Measurements from ENCODE around the gene KBTBD4. TPM values are rescaled to one million over a fixed set of nuclear protein-coding genes. Genes with fewer than 3 reads are reported as not detected.

Gene KBTBD4
- total and polyA plus RNA-seq, 4 donors: 5.6 to 12.0 (median 8.6) TPM

DNA sequence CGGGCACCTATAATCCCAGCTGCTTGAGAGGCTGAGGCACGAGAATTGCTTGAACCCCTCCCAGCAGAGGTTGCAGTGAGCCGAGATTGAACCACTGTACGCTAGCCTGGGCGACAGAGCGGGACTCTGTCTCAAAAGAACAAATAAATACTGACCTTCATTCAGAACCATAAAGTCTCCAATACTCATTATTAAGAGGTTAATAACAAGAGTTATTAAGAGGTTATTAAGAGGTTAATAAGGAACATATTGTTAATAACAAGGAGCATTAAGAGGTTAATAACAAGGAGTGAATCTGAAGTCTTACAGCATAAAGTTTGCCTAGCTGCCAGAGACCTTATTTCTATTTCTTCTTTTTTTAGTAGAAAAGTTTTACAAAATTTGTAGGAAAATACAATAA is 33.5 kb downstream of the KBTBD4 start:
- WGBS: 95% methylated on average over 6 of the region's 6 CpGs
- H3K36me3 ChIP-seq (ENCODE audit: control insufficient read depth in 4 of 4, insufficient read depth in 3 of 4, low read depth in 1 of 4, low read length in 3 of 4): no peaks in the 10 kb centered on the region
- no peak overlapping the region for H3K9ac ChIP-seq (ENCODE audit: low read depth in 1 of 2, low read length in 2 of 2)
- no peak for DNase-seq (ENCODE audit: low spot score)
- no peak overlapping the region for H3K4me3 ChIP-seq (ENCODE audit: low read depth in 1 of 3, low read length in 3 of 3)
- H3K27ac ChIP-seq (ENCODE audit: low read depth in 1 of 2, low read length in 2 of 2): no peak overlapping the region
- no peaks in the 10 kb centered on the region for H3K9me3 ChIP-seq (ENCODE audit: control insufficient read depth in 4 of 4, low read length in 3 of 4)
- no peak for TF ChIP-seq JUND (IDR thresholded peaks at IDR 0.05)
- no peak for TF ChIP-seq EGR1 (IDR thresholded peaks at IDR 0.05; ENCODE audit: low read depth in 2 of 2)
- TF ChIP-seq RAD21 (IDR thresholded peaks at IDR 0.05): no peak
- no peak for TF ChIP-seq RXRA (IDR thresholded peaks at IDR 0.05)
- no peak for TF ChIP-seq SP1 (IDR thresholded peaks at IDR 0.05)
- TF ChIP-seq HNF4G (IDR thresholded peaks at IDR 0.05): no peak
- TF ChIP-seq, protein P1, sequence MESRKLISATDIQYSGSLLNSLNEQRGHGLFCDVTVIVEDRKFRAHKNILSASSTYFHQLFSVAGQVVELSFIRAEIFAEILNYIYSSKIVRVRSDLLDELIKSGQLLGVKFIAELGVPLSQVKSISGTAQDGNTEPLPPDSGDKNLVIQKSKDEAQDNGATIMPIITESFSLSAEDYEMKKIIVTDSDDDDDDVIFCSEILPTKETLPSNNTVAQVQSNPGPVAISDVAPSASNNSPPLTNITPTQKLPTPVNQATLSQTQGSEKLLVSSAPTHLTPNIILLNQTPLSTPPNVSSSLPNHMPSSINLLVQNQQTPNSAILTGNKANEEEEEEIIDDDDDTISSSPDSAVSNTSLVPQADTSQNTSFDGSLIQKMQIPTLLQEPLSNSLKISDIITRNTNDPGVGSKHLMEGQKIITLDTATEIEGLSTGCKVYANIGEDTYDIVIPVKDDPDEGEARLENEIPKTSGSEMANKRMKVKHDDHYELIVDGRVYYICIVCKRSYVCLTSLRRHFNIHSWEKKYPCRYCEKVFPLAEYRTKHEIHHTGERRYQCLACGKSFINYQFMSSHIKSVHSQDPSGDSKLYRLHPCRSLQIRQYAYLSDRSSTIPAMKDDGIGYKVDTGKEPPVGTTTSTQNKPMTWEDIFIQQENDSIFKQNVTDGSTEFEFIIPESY (IDR thresholded peaks at IDR 0.05): no peak
- no peak for TF ChIP-seq TAF1 (conservative IDR thresholded peaks at IDR 0.05)
- no peak for TF ChIP-seq GABPA (IDR thresholded peaks at IDR 0.05 in 1 of 2, conservative IDR thresholded peaks at IDR 0.05 in 1 of 2)
- no peak for TF ChIP-seq FOXA1 (IDR thresholded peaks at IDR 0.05)
- TF ChIP-seq YY1 (IDR thresholded peaks at IDR 0.05): no peak
- TF ChIP-seq, protein P2, sequence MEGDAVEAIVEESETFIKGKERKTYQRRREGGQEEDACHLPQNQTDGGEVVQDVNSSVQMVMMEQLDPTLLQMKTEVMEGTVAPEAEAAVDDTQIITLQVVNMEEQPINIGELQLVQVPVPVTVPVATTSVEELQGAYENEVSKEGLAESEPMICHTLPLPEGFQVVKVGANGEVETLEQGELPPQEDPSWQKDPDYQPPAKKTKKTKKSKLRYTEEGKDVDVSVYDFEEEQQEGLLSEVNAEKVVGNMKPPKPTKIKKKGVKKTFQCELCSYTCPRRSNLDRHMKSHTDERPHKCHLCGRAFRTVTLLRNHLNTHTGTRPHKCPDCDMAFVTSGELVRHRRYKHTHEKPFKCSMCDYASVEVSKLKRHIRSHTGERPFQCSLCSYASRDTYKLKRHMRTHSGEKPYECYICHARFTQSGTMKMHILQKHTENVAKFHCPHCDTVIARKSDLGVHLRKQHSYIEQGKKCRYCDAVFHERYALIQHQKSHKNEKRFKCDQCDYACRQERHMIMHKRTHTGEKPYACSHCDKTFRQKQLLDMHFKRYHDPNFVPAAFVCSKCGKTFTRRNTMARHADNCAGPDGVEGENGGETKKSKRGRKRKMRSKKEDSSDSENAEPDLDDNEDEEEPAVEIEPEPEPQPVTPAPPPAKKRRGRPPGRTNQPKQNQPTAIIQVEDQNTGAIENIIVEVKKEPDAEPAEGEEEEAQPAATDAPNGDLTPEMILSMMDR (IDR thresholded peaks at IDR 0.05; ENCODE audit: low read depth, low read length, missing input control): no peak
- no peak for TF ChIP-seq FOXA2 (IDR thresholded peaks at IDR 0.05)
- TF ChIP-seq HNF4A (conservative IDR thresholded peaks at IDR 0.05): no peak
- TF ChIP-seq, protein P3, sequence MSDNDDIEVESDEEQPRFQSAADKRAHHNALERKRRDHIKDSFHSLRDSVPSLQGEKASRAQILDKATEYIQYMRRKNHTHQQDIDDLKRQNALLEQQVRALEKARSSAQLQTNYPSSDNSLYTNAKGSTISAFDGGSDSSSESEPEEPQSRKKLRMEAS (IDR thresholded peaks at IDR 0.05): no peak
- TF ChIP-seq NR2F2 (IDR thresholded peaks at IDR 0.05): no peak
- TF ChIP-seq REST (IDR thresholded peaks at IDR 0.05): no peak
- TF ChIP-seq ATF3 (IDR thresholded peaks at IDR 0.05): no peak
- H3K27me3 ChIP-seq (ENCODE audit: control insufficient read depth in 4 of 4, insufficient read depth in 4 of 4, low read length in 3 of 4): no peaks in the 10 kb centered on the region
- peaks cover 10 to 32% (median 17%) of the 10 kb centered on the region in 4 donors for H3K4me1 ChIP-seq (ENCODE audit: control insufficient read depth in 4 of 4, insufficient read depth in 4 of 4, low read length in 3 of 4)

Measured in liver (tissue), 9 donors.